IPS-20b (cell line): ENCODE data around the gene SLC4A2.

Source experiments
- H3K27ac ChIP-seq: one replicate; pipeline ENCODE4 v1.5.1; 2013; ENCODE audit warnings: low read length
- H3K27me3 ChIP-seq: 2 replicates; pipeline ENCODE4 v1.6.1; 2013; ENCODE audit warnings: mild to moderate bottlenecking, low read length, inconsistent platforms; ENCODE audit not compliant: insufficient read depth
- H3K36me3 ChIP-seq: 2 replicates; pipeline ENCODE4 v1.6.1; 2013; ENCODE audit warnings: low read depth, mild to moderate bottlenecking, inconsistent platforms, low read length, moderate library complexity; ENCODE audit not compliant: insufficient read depth
- H3K4me1 ChIP-seq: 2 replicates; pipeline ENCODE4 v1.6.1; 2013; ENCODE audit warnings: mild to moderate bottlenecking, control low read depth, inconsistent platforms, low read length, moderate library complexity; ENCODE audit not compliant: insufficient read depth
- H3K4me3 ChIP-seq: 2 replicates; pipeline ENCODE4 v1.5.1; 2013; ENCODE audit warnings: mild to moderate bottlenecking, low read length, inconsistent platforms
- H3K9ac ChIP-seq: 2 replicates; pipeline ENCODE4 v1.6.1; 2013; ENCODE audit warnings: low read depth, mild to moderate bottlenecking, inconsistent platforms, low read length, moderate library complexity
- H3K9me3 ChIP-seq: 2 replicates; pipeline ENCODE4 v1.6.1; 2013; ENCODE audit warnings: mild to moderate bottlenecking, low read depth, low read length, inconsistent platforms; ENCODE audit not compliant: insufficient read depth

Gene SLC4A2

DNA sequence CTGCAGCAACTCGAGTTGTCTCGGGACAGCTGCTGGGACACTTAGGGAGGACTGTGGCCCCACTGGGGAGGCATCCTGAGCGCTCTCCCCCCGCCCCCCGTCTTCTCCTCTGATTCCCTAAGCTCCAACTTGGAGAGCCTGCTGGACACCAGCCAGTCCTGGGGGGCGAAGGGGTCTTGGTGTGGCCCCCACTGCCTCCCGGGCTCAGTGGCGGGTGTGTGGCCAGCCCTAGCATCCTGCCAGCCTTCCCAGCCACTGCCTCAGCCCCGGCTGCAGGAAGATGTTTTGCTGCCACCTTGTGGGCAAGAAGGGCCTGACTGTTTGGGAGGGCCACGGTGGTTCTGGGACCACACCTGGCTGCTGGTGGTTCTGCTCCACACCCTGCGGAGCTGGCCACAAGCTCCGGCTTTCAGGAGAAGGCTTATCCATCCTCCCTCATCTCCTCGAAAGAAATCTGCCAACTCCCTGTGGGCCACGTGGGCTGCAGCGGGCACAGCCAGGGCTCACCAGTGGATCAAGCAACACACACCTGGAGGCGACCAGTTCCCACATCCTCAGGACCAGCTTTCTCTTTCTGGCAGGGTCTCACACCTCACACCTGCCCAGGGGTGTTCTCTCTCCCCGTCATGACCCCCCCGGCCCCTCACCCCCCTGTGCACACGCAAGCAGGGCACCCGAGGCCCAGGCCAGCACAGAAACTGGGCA lies 51.7 kb downstream of the SLC4A2 start:
- H3K9ac ChIP-seq: no peak overlapping the region; the same call in 1 of the 2 replicates
- no peaks in the 10 kb centered on the region for H3K9me3 ChIP-seq
- peaks cover 23% of the 10 kb centered on the region for H3K27me3 ChIP-seq
- H3K36me3 ChIP-seq: no peaks in the 10 kb centered on the region
- H3K27ac ChIP-seq: no peak overlapping the region
- no peak overlapping the region for H3K4me3 ChIP-seq
- peaks cover 13% of the 10 kb centered on the region; the same call in 1 of the 2 replicates for H3K4me1 ChIP-seq

GRCh38 chr7:151113344-151114150 lies 54.2 kb downstream of the SLC4A2 start:
- no peak overlapping the region; the same call in 1 of the 2 replicates for H3K9ac ChIP-seq
- H3K27ac ChIP-seq: no peak overlapping the region
- H3K4me3 ChIP-seq: peak overlapping the region; percentile 23; the same call in 1 of the 2 replicates
- peaks cover 13% of the 10 kb centered on the region; the same call in 1 of the 2 replicates for H3K4me1 ChIP-seq
- peaks cover 28% of the 10 kb centered on the region for H3K27me3 ChIP-seq
- no peaks in the 10 kb centered on the region for H3K9me3 ChIP-seq
- H3K36me3 ChIP-seq: peaks cover 6% of the 10 kb centered on the region; the same call in 1 of the 2 replicates

GRCh38 chr7:151114151-151115090 lies 55.0 kb downstream of the SLC4A2 start:
- Histone ChIP-seq H3K9ac (no peak overlapping the region), H3K36me3 (peaks cover 15% of the 10 kb centered on the region; the same call in 1 of the 2 replicates), H3K4me3 (peak overlapping the region; percentile 23; the same call in 1 of the 2 replicates), H3K9me3 (no peaks in the 10 kb centered on the region), H3K27me3 (peaks cover 28% of the 10 kb centered on the region), H3K4me1 (peaks cover 13% of the 10 kb centered on the region; the same call in 1 of the 2 replicates), H3K27ac (no peak overlapping the region)

DNA sequence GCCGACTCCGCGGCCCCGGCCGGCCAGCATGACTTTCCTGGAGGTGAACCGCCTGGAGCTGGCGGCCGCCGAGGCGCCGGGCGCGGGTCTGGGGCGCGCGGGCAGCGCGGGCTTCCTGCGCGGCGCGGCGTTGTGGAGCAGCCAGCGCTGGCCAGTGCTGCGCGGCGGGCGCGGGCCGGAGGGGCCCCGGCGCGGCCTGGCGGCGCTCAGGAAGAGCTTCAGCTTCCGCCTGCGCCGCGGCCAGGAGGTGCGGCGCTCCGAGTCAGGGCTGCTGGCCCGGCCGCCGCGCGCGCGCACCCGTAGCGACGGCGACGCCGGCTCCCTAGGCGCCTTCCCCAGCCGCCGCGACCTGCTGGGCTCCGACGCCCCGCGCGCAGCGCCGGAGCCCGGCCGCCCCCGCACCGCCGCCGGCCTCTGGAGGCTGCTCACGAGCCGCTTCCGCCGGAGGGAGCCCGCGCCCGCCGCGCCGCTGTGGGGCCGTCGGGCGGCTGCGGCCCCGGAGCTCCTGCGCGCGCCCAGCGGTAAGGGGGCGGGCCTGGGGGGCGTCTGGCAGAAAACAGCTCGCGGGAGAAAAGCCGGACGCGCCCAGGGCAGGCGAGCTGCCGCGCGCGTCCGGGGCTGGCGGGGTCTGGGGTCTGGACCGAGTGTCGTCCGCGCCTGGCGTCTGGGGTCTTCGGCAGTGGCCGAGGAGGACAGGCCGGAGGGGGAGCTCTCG lies 55.9 kb downstream of the SLC4A2 start:
- Histone ChIP-seq H3K9me3 (no peaks in the 10 kb centered on the region), H3K27me3 (peaks cover 28% of the 10 kb centered on the region), H3K4me3 (peak overlapping the region; percentile 43; the same call in 1 of the 2 replicates), H3K4me1 (peaks cover 13% of the 10 kb centered on the region; the same call in 1 of the 2 replicates), H3K9ac (no peak overlapping the region), H3K36me3 (peaks cover 23% of the 10 kb centered on the region; the same call in 1 of the 2 replicates), H3K27ac (no peak overlapping the region)

DNA sequence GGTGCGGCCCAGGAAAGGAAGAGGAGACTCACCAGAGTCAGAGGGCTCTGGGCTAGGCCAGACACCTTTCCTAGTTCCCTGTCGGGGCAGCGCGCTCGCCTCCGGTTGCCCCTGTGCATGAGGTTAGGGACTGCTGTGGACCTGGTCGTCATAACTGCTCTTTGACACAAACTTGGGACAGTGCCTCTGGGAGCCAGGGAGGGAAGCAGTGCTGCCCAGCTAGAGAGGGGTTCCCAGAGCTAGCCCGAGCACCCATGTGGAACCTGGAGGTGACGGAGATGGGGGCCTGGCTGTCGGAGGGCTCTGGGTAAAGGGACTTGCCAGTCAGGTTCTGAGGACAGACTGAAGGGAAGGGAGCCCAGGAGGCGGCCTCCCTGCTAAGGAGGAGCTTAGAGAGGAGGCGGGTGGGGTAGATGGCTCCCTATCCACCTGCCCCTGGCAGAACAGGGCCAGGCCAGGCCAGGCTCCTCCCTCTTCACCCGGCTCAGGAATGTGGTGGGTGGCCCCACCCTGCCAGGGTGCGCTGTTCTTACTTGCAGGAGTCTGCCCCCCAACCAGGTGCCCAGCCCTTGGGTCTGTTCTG lies 56.5 kb downstream of the SLC4A2 start:
- H3K36me3 ChIP-seq: peaks cover 30% of the 10 kb centered on the region; the same call in 1 of the 2 replicates
- no peaks in the 10 kb centered on the region for H3K9me3 ChIP-seq
- no peak overlapping the region for H3K27ac ChIP-seq
- peak overlapping the region; percentile 43; the same call in 1 of the 2 replicates for H3K4me3 ChIP-seq
- peaks cover 28% of the 10 kb centered on the region for H3K27me3 ChIP-seq
- H3K9ac ChIP-seq: no peak overlapping the region
- H3K4me1 ChIP-seq: peaks cover 13% of the 10 kb centered on the region; the same call in 1 of the 2 replicates

GRCh38 chr7:151116603-151117440 lies 57.4 kb downstream of the SLC4A2 start:
- Histone ChIP-seq H3K9ac (no peak overlapping the region), H3K4me1 (peaks cover 13% of the 10 kb centered on the region; the same call in 1 of the 2 replicates), H3K36me3 (peaks cover 30% of the 10 kb centered on the region; the same call in 1 of the 2 replicates), H3K4me3 (no peak overlapping the region), H3K27me3 (peaks cover 26% of the 10 kb centered on the region), H3K9me3 (no peaks in the 10 kb centered on the region), H3K27ac (no peak overlapping the region)

GRCh38 chr7:151117565-151117964 lies 58.2 kb downstream of the SLC4A2 start:
- Histone ChIP-seq H3K9ac (no peak overlapping the region), H3K4me1 (peaks cover 13% of the 10 kb centered on the region; the same call in 1 of the 2 replicates), H3K9me3 (no peaks in the 10 kb centered on the region), H3K4me3 (no peak overlapping the region), H3K36me3 (peaks cover 30% of the 10 kb centered on the region; the same call in 1 of the 2 replicates), H3K27me3 (peaks cover 23% of the 10 kb centered on the region), H3K27ac (no peak overlapping the region)

- Histone ChIP-seq H3K9me3 (no peaks in the 10 kb centered on the region), H3K4me1 (peaks cover 9% of the 10 kb centered on the region; the same call in 1 of the 2 replicates), H3K4me3 (no peak overlapping the region), H3K27ac (no peak overlapping the region), H3K9ac (no peak overlapping the region), H3K36me3 (peaks cover 30% of the 10 kb centered on the region; the same call in 1 of the 2 replicates), H3K27me3 (peaks cover 22% of the 10 kb centered on the region)
Measured at GRCh38 chr7:151118108-151119054, 59.0 kb downstream of the SLC4A2 start.

DNA sequence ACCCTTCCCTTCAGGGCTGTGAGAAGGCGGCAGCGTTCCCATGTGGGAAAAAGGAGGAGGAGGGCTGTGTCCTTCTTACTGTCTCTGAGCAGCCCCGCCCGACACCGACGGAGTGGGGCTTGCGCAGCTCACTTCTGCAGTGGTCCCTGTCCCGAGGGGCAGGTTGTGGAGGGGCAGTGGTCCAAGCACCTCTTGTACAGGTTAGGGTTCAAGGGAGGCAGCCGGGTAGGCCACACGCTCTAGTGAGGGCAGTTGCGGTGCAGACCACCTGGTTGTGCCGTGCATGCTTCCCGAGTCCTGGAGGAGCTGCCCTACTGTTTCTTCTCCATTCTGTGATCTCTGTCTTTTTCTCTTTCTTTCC lies 59.6 kb downstream of the SLC4A2 start:
- Histone ChIP-seq H3K9ac (no peak overlapping the region), H3K27me3 (peaks cover 15% of the 10 kb centered on the region), H3K4me1 (peaks cover 3% of the 10 kb centered on the region; the same call in 1 of the 2 replicates), H3K4me3 (no peak overlapping the region), H3K9me3 (no peaks in the 10 kb centered on the region), H3K27ac (no peak overlapping the region), H3K36me3 (peaks cover 30% of the 10 kb centered on the region; the same call in 1 of the 2 replicates)
